GM12864 (cell line): ENCODE data around the gene GP1BB.

Experiments used
- DNase-seq: peaks from one replicate; pipeline ENCODE4 v3.0.0-alpha.2; 2011; ENCODE audit warnings: low read depth
- H3K4me3 ChIP-seq: 2 replicates; pipeline ENCODE4 v1.5.1; 2011; ENCODE audit warnings: mild to moderate bottlenecking, low read depth, low read length, control low read depth
- TF ChIP-seq, protein P1 (sequence below): IDR thresholded peaks from 2 replicates; pipeline ENCODE4 v1.5.1; 2011; ENCODE audit warnings: low read depth, mild to moderate bottlenecking, moderate library complexity, low read length, control low read depth, inconsistent platforms; ENCODE audit errors: missing control alignments

GP1BB gene

GRCh38 chr22:19760058-19760950 is 37.0 kb downstream of the GP1BB start, which contains the start of gene TBX1:
TSS of gene TBX1 (plus strand) at chr22:19760778. CDS start at chr22:19760844, 66 bp downstream.
- no peak within 1 kb of the TSS for H3K4me3 ChIP-seq
- TF ChIP-seq, protein P1, sequence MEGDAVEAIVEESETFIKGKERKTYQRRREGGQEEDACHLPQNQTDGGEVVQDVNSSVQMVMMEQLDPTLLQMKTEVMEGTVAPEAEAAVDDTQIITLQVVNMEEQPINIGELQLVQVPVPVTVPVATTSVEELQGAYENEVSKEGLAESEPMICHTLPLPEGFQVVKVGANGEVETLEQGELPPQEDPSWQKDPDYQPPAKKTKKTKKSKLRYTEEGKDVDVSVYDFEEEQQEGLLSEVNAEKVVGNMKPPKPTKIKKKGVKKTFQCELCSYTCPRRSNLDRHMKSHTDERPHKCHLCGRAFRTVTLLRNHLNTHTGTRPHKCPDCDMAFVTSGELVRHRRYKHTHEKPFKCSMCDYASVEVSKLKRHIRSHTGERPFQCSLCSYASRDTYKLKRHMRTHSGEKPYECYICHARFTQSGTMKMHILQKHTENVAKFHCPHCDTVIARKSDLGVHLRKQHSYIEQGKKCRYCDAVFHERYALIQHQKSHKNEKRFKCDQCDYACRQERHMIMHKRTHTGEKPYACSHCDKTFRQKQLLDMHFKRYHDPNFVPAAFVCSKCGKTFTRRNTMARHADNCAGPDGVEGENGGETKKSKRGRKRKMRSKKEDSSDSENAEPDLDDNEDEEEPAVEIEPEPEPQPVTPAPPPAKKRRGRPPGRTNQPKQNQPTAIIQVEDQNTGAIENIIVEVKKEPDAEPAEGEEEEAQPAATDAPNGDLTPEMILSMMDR = no peak
- no peak for DNase-seq

DNA sequence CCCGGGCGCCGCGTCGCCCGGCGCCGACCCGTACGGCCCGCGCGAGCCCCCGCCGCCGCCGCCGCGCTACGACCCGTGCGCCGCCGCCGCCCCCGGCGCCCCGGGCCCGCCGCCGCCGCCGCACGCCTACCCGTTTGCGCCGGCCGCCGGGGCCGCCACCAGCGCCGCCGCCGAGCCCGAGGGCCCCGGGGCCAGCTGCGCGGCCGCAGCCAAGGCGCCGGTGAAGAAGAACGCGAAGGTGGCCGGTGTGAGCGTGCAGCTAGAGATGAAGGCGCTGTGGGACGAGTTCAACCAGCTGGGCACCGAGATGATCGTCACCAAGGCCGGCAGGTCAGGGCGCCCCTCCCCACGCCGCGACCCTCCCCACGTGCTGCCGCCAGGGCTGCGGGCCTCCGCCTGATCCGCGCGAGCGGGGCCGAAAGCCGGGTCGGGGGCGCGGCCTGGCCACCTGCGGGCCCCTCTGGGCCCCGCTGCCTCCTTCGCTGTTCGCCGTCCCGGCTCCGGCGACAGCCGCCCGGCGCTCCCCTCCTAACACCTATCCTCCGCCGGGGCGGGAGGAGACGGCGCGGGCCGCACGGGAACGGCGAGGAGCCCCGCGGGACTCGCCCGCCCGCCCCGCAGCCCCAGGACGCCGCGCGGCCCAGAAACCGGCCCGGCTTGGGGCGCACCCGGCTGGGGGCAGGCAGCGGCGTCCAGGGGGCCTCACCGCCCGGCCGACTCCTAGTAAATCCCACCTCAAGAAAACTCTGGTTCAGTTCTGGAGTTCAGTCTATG is 37.8 kb downstream of the GP1BB start:
- H3K4me3 ChIP-seq = no peak overlapping the region
- no peak for DNase-seq
- TF ChIP-seq, protein P1 = no peak

DNA sequence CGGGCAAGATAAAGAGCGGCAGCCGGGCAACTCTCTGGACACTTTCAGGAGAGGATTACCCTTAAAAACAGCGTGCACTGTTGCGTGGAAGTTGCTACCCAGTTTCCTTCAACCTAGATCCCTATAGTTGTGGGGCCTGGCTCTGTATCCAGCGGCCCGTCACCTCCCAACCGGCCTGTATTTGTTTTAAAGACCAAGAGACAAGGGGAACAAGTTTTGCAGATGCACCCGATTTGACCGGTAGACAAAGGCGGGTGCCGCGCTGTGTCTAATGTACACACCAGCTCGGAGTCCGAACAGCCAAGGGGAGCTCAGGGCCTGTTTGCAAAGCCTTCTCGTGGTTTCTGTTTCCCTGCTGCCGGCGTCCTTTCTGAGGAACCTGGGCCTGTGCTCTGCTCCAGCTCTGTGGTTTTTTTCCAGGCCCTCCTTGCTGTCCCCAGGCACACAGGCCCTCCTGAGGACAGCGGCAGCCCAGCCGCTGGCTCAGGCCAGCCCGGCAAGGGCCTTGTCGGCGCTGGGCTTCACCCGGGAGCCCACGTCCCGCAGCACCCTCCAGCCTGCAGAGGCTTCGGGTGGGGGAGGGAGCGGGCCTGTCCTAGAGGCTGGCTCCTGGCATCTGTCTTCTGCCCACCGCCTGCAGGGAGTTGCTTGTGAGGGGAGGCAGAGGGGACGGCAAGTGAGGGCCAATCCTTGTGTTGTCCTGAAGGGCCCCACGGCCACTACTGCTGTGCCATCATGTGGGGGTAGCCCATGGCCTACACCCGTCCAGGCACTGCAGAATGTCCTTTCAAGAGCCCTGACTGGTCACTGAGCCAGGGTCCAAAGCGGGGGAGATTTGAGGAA is 38.6 kb downstream of the GP1BB start:
- TF ChIP-seq, protein P1 = no peak

DNA sequence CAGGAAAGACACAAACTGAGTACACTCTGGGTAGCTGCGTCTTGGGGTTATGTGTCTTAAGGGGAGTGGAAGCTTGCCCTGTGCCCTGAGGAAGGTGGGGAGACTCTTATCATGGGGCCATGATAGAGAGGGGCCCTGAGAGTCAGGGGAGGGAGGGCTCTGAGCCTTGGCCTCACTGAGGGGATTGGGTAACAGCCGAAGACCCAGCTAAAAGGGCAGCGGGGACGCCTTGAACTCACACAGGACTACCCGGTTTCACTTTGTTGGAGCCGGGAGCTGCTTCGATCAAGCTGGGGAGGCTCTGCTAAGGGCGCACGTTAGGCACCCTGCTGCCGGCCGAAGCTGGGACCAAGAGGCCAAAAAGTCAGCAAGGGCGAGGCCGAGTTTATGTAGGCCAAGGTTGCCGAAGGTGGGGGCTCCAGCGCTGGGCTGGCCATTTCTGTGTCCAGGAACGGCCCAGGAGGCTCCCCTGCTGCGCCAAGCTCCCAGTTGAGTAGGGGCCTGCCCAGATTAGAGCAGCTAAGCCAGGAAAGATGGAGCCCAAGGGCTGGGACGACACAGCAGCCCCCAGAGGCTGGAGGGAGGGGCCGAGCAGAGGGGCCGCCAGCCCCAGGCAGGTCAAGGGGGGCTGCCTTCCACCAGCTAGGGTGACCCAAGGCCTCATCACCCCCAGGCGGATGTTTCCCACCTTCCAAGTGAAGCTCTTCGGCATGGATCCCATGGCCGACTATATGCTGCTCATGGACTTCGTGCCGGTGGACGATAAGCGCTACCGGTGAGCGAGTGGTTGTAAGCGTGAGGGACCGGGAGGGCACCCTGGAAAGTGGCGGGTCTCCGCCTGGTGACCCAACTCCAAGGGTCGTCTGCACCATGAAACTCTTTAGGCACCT is 39.5 kb downstream of the GP1BB start:
- no peak overlapping the region for H3K4me3 ChIP-seq
- no peak for DNase-seq
- TF ChIP-seq, protein P1 = no peak

More for the DNA sequence above, 38.6 kb downstream of the GP1BB start:
- no peak for DNase-seq
- H3K4me3 ChIP-seq = no peak overlapping the region

DNA sequence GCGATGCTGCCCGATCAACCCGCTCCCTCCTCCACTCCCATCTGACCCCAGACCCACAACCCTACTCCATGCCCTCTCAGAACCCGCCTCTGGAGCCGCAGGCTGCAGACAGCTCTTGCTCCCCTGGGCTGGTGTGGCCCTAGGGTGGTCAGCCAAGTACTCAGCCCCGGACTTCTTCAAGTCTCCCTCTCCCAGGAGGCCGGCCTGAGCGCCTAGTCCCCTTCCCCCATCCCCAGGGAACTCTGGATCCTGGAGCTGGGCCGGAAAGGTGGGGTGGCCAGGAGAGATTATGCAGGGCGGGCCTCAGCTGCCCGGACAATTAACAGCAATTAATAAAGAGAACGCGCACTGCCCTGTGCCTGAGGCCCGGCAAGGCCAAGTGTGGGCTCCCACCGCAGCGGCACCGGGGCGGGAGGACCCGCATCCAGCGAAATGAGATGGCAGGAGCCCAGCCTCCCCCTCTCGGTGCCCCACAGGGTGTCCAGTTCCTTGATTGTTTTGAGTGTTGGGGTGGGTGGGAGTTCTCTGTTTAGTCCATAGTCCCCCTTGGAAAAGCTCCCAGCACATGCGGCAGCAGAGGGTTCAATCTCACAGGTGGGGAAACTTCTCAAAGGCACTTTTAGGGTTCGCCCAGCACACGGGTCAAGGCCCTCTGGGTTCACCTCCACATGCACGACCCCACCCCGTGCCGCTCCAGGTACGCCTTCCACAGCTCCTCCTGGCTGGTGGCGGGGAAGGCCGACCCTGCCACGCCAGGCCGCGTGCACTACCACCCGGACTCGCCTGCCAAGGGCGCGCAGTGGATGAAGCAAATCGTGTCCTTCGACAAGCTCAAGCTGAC is 40.3 kb downstream of the GP1BB start:
- no peak for DNase-seq
- H3K4me3 ChIP-seq = no peak overlapping the region
- TF ChIP-seq, protein P1 = no peak
